ENCODE data around the gene CLEC11A. TPM values are rescaled to one million over a fixed set of nuclear protein-coding genes. Genes with fewer than 3 reads are reported as not detected.

The CLEC11A gene
- total RNA-seq, 2 donors from 2014 or later = 8.4 to 9.6 TPM

- no peak for ATAC-seq
- intact Hi-C loops (cut with DNase I) = loop anchor here (10.0 kb wide), 2 partner anchors 72 to 82 kb away; partner anchors contain the start of gene GPR32 (in 1 of the 2)
- DNase-seq = no peak
Measured at GRCh38 chr19:50702871-50703829, 20.0 kb upstream of the CLEC11A start.

GRCh38 chr19:50703915-50704796 lies 19.0 kb upstream of the CLEC11A start:
- DNase-seq = no peak
- intact Hi-C loops (cut with DNase I) = loop anchor here (10.0 kb wide), 2 partner anchors 71 to 81 kb away; partner anchors contain the start of gene GPR32 (in 1 of the 2)

GRCh38 chr19:50705422-50706019 lies 17.6 kb upstream of the CLEC11A start:
- intact Hi-C loops (cut with DNase I) = loop anchor here (10.0 kb wide), 2 partner anchors 69 to 79 kb away; partner anchors contain the start of gene GPR32 (in 1 of the 2)
- ATAC-seq (peak; percentile 44 to 72), DNase-seq (no peak)

More at GRCh38 chr19:50703915-50704796, 19.0 kb upstream of the CLEC11A start:
- ATAC-seq = no peak

GRCh38 chr19:50706387-50706786 lies 16.8 kb upstream of the CLEC11A start:
- intact Hi-C loops (cut with DNase I) = loop anchor here (10.0 kb wide), 2 partner anchors 68 to 78 kb away; partner anchors contain the start of gene GPR32 (in 1 of the 2)

GRCh38 chr19:50708179-50708879 lies 14.8 kb upstream of the CLEC11A start:
- DNase-seq (no peak), ATAC-seq (no peak)
- intact Hi-C loops (cut with DNase I) = loop anchor here (10.0 kb wide), 2 partner anchors 66 to 76 kb away; partner anchors contain the start of gene GPR32 (in 1 of the 2)

More at GRCh38 chr19:50706387-50706786, 16.8 kb upstream of the CLEC11A start:
- ATAC-seq = no peak
- DNase-seq = no peak

GRCh38 chr19:50710094-50710493 lies 13.1 kb upstream of the CLEC11A start:
- intact Hi-C loops (cut with DNase I) = no loop called here
- ATAC-seq = no peak
- no peak for DNase-seq

- DNase-seq (no peak), ATAC-seq (no peak)
- intact Hi-C loops (cut with DNase I) = no loop called here
Measured at GRCh38 chr19:50710612-50711011, 12.6 kb upstream of the CLEC11A start.

- intact Hi-C loops (cut with DNase I) = no loop called here
- ATAC-seq (no peak), DNase-seq (no peak)
Measured at GRCh38 chr19:50711196-50711595, 12.0 kb upstream of the CLEC11A start.

- intact Hi-C loops (cut with DNase I) = no loop called here
- no peak for DNase-seq
- ATAC-seq = no peak
Measured at GRCh38 chr19:50711805-50712204, 11.4 kb upstream of the CLEC11A start.

GRCh38 chr19:50712833-50713232 lies 10.3 kb upstream of the CLEC11A start:
- ATAC-seq = no peak
- intact Hi-C loops (cut with DNase I) = no loop called here
- no peak for DNase-seq

- ATAC-seq (no peak), DNase-seq (no peak)
- intact Hi-C loops (cut with DNase I) = no loop called here
Measured at GRCh38 chr19:50713556-50714236, 9.5 kb upstream of the CLEC11A start.

- ATAC-seq (no peak), DNase-seq (no peak)
- intact Hi-C loops (cut with DNase I) = no loop called here
Measured at GRCh38 chr19:50716178-50717025, 6.8 kb upstream of the CLEC11A start.

GRCh38 chr19:50717026-50717723 lies 6.0 kb upstream of the CLEC11A start:
- intact Hi-C loops (cut with DNase I) = no loop called here
- no peak for ATAC-seq
- no peak for DNase-seq

- no peak for ATAC-seq
- DNase-seq = no peak
- intact Hi-C loops (cut with DNase I) = no loop called here
Measured at GRCh38 chr19:50717891-50718254, 5.3 kb upstream of the CLEC11A start.

- intact Hi-C loops (cut with DNase I) = no loop called here
- ATAC-seq = peak in 1 of 2 donors; percentile 17
Measured at GRCh38 chr19:50718255-50719118, 4.7 kb upstream of the CLEC11A start.

GRCh38 chr19:50719119-50719435 lies 4.1 kb upstream of the CLEC11A start:
- ATAC-seq = no peak
- no peak for DNase-seq
- intact Hi-C loops (cut with DNase I) = no loop called here

More at GRCh38 chr19:50718255-50719118, 4.7 kb upstream of the CLEC11A start:
- no peak for DNase-seq
